ENCODE measurements around the gene XKR7. TPM values are rescaled to one million over a fixed set of nuclear protein-coding genes. Genes with fewer than 3 reads are reported as not detected.

XKR7 gene
- total RNA-seq, 4 donors from 2014 or later: not detected

GRCh38 chr20:32010666-32011065 lies 42.7 kb downstream of the XKR7 start:
- WGBS: 27% methylated on average over 5 of the region's 8 CpGs
- H3K36me3 ChIP-seq: no peaks in the 10 kb centered on the region
- no peak for DNase-seq (ENCODE audit: extremely low spot score)
- H3K4me3 ChIP-seq: peak overlapping the region; percentile 37 to 51 (median 38)
- TF ChIP-seq EP300 (IDR thresholded peaks at IDR 0.05): no peak
- no peak for TF ChIP-seq POLR2AphosphoS5 (IDR thresholded peaks at IDR 0.05)
- no peak for TF ChIP-seq CTCF (IDR thresholded peaks at IDR 0.05)
- TF ChIP-seq POLR2A (IDR thresholded peaks at IDR 0.05; ENCODE audit: low read depth): no peak
- H3K9me3 ChIP-seq: no peaks in the 10 kb centered on the region
- H3K27me3 ChIP-seq: peaks cover 0 to 69% (median 0%) of the 10 kb centered on the region in 4 donors
- peaks cover 0 to 38% (median 8%) of the 10 kb centered on the region in 4 donors for H3K4me1 ChIP-seq
- H3K27ac ChIP-seq (replicated peaks in 1 of 4): peak overlapping the region in 3 of 4 donors; percentile 22 to 68 (median 49)
- intact Hi-C loops (cut with DNase I): no loop called here

GRCh38 chr20:32012159-32012688 lies 44.3 kb downstream of the XKR7 start:
- H3K27me3 ChIP-seq: peaks cover 0 to 80% (median 0%) of the 10 kb centered on the region in 4 donors

GRCh38 chr20:32013326-32013725 lies 45.4 kb downstream of the XKR7 start:
- 68% methylated on average over 7 of the region's 7 CpGs for WGBS
- Histone ChIP-seq H3K9me3 (no peaks in the 10 kb centered on the region), H3K4me1 (peaks cover 2 to 21% (median 6%) of the 10 kb centered on the region in 4 donors), H3K4me3 (no peak overlapping the region), H3K27me3 (peaks cover 0 to 85% (median 8%) of the 10 kb centered on the region in 4 donors), H3K27ac (replicated peaks in 1 of 4) (no peak overlapping the region), H3K36me3 (no peaks in the 10 kb centered on the region)
- TF ChIP-seq EP300 (IDR thresholded peaks at IDR 0.05) (no peak), POLR2A (IDR thresholded peaks at IDR 0.05; ENCODE audit: low read depth) (no peak), CTCF (IDR thresholded peaks at IDR 0.05) (no peak), POLR2AphosphoS5 (IDR thresholded peaks at IDR 0.05) (no peak)
- DNase-seq (ENCODE audit: extremely low spot score): no peak
- intact Hi-C loops (cut with DNase I): no loop called here

More at GRCh38 chr20:32012159-32012688, 44.3 kb downstream of the XKR7 start:
- no peak for TF ChIP-seq POLR2AphosphoS5 (IDR thresholded peaks at IDR 0.05)
- no peak for TF ChIP-seq CTCF (IDR thresholded peaks at IDR 0.05)
- no peak for TF ChIP-seq EP300 (IDR thresholded peaks at IDR 0.05)
- TF ChIP-seq POLR2A (IDR thresholded peaks at IDR 0.05; ENCODE audit: low read depth): no peak
- no peaks in the 10 kb centered on the region for H3K9me3 ChIP-seq
- no peak overlapping the region for H3K27ac ChIP-seq (replicated peaks in 1 of 4)
- DNase-seq (ENCODE audit: extremely low spot score): no peak
- H3K4me1 ChIP-seq: peaks cover 0 to 26% (median under 1%) of the 10 kb centered on the region in 4 donors
- intact Hi-C loops (cut with DNase I): no loop called here
- WGBS: 87% methylated on average over 5 of the region's 5 CpGs
- peak overlapping the region; percentile 37 to 51 (median 38) for H3K4me3 ChIP-seq
- no peaks in the 10 kb centered on the region for H3K36me3 ChIP-seq

GRCh38 chr20:32017711-32018251 lies 49.8 kb downstream of the XKR7 start:
- intact Hi-C loops (cut with DNase I): no loop called here

More at GRCh38 chr20:32017711-32018251, 49.8 kb downstream of the XKR7 start:
- peak overlapping the region in 1 of 4 donors; percentile 54 for H3K4me3 ChIP-seq
- TF ChIP-seq CTCF (IDR thresholded peaks at IDR 0.05): no peak
- no peak for TF ChIP-seq EP300 (IDR thresholded peaks at IDR 0.05)
- no peak for TF ChIP-seq POLR2A (IDR thresholded peaks at IDR 0.05; ENCODE audit: low read depth)
- no peak for TF ChIP-seq POLR2AphosphoS5 (IDR thresholded peaks at IDR 0.05)
- H3K27ac ChIP-seq (replicated peaks in 1 of 4): no peak overlapping the region
- no peaks in the 10 kb centered on the region for H3K36me3 ChIP-seq
- WGBS: 29% methylated on average over 14 of the region's 35 CpGs
- DNase-seq (ENCODE audit: extremely low spot score): no peak
- H3K4me1 ChIP-seq: peaks cover 17 to 24% (median 23%) of the 10 kb centered on the region in 4 donors
- no peaks in the 10 kb centered on the region for H3K9me3 ChIP-seq
- peaks cover 4 to 98% (median 35%) of the 10 kb centered on the region in 4 donors for H3K27me3 ChIP-seq

Measured in esophagus muscularis mucosa (tissue), 4 donors.